Measurements from ENCODE around the gene RPL29.

The RPL29 gene

DNA sequence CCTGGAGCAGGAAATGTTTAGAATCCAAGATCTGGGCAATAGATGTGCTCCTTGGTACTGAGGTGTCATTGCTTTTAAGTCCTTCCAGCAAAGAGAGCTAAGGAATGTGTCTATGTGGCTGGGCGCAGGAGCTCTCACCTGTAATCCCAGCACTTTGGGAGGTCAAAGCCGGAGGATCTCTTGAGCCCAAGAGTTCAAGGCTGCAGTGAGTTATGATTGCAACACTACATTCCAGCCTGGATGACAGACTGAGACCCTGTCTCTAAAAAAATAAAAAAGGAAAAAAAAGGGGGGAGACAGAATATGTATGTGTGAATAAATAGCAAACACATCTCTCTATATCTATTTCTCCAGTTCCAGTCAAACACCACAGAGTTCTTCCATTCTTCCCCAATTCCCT, 44.8 kb downstream of the RPL29 start:
- DNase-seq (ENCODE audit: low spot score), result no peak
- TF ChIP-seq, protein P1, sequence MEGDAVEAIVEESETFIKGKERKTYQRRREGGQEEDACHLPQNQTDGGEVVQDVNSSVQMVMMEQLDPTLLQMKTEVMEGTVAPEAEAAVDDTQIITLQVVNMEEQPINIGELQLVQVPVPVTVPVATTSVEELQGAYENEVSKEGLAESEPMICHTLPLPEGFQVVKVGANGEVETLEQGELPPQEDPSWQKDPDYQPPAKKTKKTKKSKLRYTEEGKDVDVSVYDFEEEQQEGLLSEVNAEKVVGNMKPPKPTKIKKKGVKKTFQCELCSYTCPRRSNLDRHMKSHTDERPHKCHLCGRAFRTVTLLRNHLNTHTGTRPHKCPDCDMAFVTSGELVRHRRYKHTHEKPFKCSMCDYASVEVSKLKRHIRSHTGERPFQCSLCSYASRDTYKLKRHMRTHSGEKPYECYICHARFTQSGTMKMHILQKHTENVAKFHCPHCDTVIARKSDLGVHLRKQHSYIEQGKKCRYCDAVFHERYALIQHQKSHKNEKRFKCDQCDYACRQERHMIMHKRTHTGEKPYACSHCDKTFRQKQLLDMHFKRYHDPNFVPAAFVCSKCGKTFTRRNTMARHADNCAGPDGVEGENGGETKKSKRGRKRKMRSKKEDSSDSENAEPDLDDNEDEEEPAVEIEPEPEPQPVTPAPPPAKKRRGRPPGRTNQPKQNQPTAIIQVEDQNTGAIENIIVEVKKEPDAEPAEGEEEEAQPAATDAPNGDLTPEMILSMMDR (IDR thresholded peaks at IDR 0.05), result no peak
- Histone ChIP-seq H3K4me3 (no peak overlapping the region), H3K27ac (no peak overlapping the region)

DNA sequence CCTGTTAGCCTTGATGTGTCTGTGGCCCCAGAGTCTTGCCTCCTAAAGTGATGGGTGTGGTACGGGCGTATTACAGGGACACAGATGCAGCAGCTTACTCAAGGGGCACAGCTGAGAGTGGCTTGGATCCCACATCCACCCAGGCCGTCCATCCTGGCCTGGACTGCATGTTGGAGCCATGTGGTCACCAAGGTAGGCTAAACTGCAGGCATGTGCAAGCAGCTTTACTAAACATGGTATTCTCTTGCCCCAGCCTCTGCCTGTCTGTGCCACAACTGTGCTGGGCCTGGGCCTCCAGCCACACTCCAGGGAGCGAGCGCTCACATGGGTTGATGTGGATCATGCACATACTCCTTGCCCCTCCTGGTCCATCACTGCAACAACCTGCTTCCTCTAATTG, 46.6 kb downstream of the RPL29 start:
- Histone ChIP-seq H3K27ac (no peak overlapping the region), H3K4me3 (no peak overlapping the region)
- TF ChIP-seq, protein P1 (IDR thresholded peaks at IDR 0.05), result no peak
- DNase-seq (ENCODE audit: low spot score), result no peak

DNA sequence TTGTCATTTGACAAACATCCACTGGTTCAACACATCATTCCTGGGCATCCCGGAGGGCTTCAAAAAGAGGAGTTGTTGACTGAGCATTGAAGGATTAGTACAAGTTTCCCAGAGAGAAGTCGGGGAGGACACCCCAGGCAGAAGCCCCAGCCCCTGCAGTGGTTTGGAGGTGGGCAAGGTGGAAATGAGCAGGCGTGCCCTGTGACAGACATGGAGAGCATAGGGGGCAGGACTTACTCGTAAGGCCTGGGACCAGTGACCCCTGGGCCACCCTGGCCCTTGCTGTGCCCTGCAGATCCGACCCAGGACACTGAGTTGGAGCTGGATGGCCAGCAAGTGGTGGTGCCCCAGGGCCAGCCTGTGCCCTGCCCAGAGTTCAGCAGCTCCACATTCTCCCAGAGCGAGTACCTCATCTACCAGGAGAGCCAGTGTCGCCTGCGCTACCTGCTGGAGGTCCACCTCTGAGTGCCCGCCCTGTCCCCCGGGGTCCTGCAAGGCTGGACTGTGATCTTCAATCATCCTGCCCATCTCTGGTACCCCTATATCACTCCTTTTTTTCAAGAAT, 47.6 kb downstream of the RPL29 start:
- no peak overlapping the region for H3K4me3 ChIP-seq
- H3K27ac ChIP-seq, result no peak overlapping the region
- TF ChIP-seq, protein P1 (IDR thresholded peaks at IDR 0.05), result no peak
- DNase-seq (ENCODE audit: low spot score), result no peak

DNA sequence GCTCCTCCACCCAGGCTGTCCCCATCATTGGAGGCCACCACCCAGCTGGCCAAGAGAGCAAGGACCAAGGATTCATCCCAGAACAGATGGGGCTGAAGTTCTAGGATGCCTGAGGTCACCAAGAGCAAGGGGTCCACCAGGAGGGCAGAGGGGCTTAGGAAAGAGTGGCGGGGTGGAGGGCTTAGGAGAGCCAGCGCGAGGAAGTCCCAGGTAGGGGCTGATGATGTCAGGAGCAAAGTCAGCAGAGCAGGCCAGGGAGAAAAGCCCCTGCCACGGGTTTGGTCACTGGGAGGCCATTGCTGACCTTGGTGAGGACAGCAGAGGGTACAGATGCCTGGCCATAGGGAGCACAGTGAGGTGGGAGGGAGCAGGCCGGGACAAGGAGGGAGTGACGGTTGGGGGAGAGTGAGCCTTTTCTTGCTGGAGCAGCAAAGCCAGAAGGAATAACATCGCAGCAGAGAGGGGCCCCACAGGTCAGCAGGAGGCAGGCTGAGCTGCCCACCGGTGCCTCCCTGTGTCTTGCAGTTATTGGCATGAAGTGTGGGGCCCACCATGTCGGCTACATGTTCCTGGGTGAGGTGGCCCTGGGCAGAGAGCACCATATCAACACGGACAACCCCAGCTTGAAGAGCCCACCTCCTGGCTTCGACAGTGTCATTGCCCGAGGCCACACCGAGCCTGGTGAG, 48.3 kb downstream of the RPL29 start:
- Histone ChIP-seq H3K27ac (no peak overlapping the region), H3K4me3 (no peak overlapping the region)
- no peak for DNase-seq (ENCODE audit: low spot score)
- TF ChIP-seq, protein P1 (IDR thresholded peaks at IDR 0.05), result no peak

DNA sequence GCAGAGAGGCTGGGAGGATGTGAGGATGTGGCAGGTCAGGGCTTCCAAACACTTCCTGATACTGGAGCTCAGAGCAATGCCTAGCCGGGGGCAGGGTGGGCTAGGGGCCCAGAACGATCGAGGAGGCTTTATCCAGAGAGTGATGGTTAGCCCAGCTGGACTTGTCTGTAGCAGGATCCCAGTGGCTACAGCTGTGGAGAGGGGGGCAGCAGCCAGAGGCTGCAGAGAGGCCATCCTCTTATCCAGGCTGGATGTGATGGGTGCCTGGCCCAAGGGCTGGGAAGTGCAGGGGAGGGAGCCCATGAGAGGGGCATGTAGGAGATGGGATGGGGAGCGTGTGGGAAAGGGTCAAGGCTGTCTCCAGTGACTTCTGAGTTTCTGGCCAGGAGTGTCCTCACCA, 48.9 kb downstream of the RPL29 start:
- no peak for DNase-seq (ENCODE audit: low spot score)
- TF ChIP-seq, protein P1 (IDR thresholded peaks at IDR 0.05), result no peak

DNA sequence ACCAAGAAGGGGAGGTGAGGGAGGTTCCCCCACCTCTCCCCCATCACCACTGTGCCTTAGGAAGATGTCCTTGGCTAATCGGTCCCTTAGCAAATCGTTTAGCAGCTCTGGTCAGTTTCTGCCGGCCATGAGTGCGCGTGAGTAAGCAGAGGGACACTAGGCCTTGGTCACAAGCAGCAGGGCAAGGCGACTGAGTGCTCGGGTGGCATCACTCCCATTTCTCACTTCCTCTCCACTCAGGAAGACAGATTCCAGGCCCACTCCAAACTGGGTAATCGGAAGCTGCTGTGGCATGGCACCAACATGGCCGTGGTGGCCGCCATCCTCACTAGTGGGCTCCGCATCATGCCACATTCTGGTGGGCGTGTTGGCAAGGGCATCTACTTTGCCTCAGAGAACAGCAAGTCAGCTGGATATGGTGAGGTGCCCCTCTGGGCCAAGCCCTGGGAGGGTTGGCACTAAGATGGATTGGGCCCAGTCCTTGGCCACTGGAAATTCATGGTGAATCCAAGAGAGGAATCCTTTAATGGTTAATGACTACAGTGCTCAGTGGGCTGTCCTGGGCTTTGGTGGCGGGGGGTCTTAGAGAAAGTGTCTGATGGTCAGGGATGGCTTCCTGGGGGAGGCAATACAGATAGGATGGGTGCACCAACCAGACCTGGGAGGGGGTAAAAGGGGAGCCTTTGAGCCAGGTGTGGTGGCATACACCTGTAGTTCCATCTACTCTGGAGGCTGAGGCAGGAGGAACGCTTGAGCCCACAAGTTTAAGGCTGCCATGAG, 49.6 kb downstream of the RPL29 start:
- TF ChIP-seq, protein P1 (IDR thresholded peaks at IDR 0.05), result no peak
- no peak for DNase-seq (ENCODE audit: low spot score)
- H3K27ac ChIP-seq, result no peak overlapping the region
- no peak overlapping the region for H3K4me3 ChIP-seq

More for the DNA sequence above, 48.9 kb downstream of the RPL29 start:
- Histone ChIP-seq H3K27ac (no peak overlapping the region), H3K4me3 (no peak overlapping the region)
